T-cell (primary cell): Measurements from ENCODE around the gene C9orf152. TPM values are rescaled to one million over a fixed set of nuclear protein-coding genes. Genes with fewer than 3 reads are reported as not detected.
A peak's percentile ranks its signal among the peaks of the same experiment; 100 is the strongest.

ENCODE experiments used
- ATAC-seq, 4 experiments: fragments of 200-7000 bp in 3 of 4; fragments of 150-1000 bp in 1 of 4; cut with Tn5 transposase; replicated peaks in 1 of 4; 1 replicate in 3 of 4; 2 replicates in 1 of 4; pipeline ENCODE4 v1.10.0; 2021; ENCODE audit warnings: moderate library complexity in 3 of 4, mild to moderate bottlenecking in 2 of 4, moderate number of reproducible peaks in 1 of 4
- CTCF ChIA-PET, 2 donors: fragments of 300-600 bp; sonication (Branson Sonifier 250); formaldehyde crosslinking; loops; one replicate each; lab custom pipeline; 2022; ENCODE audit warnings: antibody characterized with exemption in 2 of 2; lab: Charles Lee
- POLR2A ChIA-PET, 2 donors: fragments of 300-600 bp; sonication (Branson Sonifier 250); formaldehyde crosslinking; loops; one replicate each; lab custom pipeline; 2022; ENCODE audit warnings: antibody characterized with exemption in 2 of 2; lab: Charles Lee
- DNase-seq, 35 experiments: peaks; one replicate each; pipeline versions ENCODE4 v3.0.0 to v3.0.0-alpha.2; 2013 to 2023
- H3K27ac ChIP-seq: one replicate; pipeline ENCODE4 v1.5.1; 2013; ENCODE audit warnings: low read length
- H3K27me3 ChIP-seq, 2 experiments: replicated peaks in 1 of 2; 1 replicate in 1 of 2; 2 replicates in 1 of 2; pipeline versions ENCODE4 v1.6.1 to v1.7.0; 2013; ENCODE audit warnings: low read length in 1 of 2, mixed read lengths in 1 of 2; ENCODE audit not compliant: control insufficient read depth in 2 of 2, insufficient read depth in 2 of 2; ENCODE audit errors: extremely low read depth in 1 of 2
- H3K36me3 ChIP-seq, 2 donors: 1 replicate in 1 of 2; 2 replicates in 1 of 2; pipeline versions ENCODE4 v1.6.1 to v1.7.0; 2013; ENCODE audit warnings: low read length in 1 of 2; ENCODE audit not compliant: control insufficient read depth in 2 of 2, insufficient read depth in 1 of 2; ENCODE audit errors: extremely low read depth in 1 of 2
- H3K4me1 ChIP-seq, 2 experiments: 1 replicate in 1 of 2; 2 replicates in 1 of 2; pipeline versions ENCODE4 v1.6.1 to v1.7.0; 2013; ENCODE audit warnings: low read length in 2 of 2, mixed read lengths in 1 of 2; ENCODE audit not compliant: insufficient read depth in 2 of 2, control insufficient read depth in 1 of 2; ENCODE audit errors: extremely low read depth in 1 of 2
- H3K4me3 ChIP-seq, 2 donors: 1 replicate in 1 of 2; 2 replicates in 1 of 2; pipeline versions ENCODE4 v1.5.1 to v1.7.0; 2013; ENCODE audit warnings: mild to moderate bottlenecking in 2 of 2, low read length in 1 of 2, moderate library complexity in 1 of 2; ENCODE audit not compliant: control insufficient read depth in 1 of 2; ENCODE audit errors: extremely low read depth in 1 of 2
- H3K9me3 ChIP-seq: 2 replicates; pipeline ENCODE4 v1.7.0; 2013
- H3K27ac Mint-ChIP-seq, 2 donors: one replicate each; pipeline ENCODE4 v1.8.0; 2020 to 2021; ENCODE audit warnings: mild to moderate bottlenecking in 2 of 2, mixed read lengths in 2 of 2
- H3K27me3 Mint-ChIP-seq, 2 donors: one replicate each; pipeline ENCODE4 v1.8.0; 2021 to 2022; ENCODE audit warnings: mixed read lengths in 2 of 2
- H3K36me3 Mint-ChIP-seq: one replicate; pipeline ENCODE4 v1.8.0; 2021; ENCODE audit warnings: mixed read lengths
- H3K4me1 Mint-ChIP-seq, 3 donors: one replicate each; pipeline ENCODE4 v1.8.0; 2020 to 2022; ENCODE audit warnings: mixed read lengths in 3 of 3, mild to moderate bottlenecking in 1 of 3
- H3K4me3 Mint-ChIP-seq, 3 donors: one replicate each; pipeline ENCODE4 v1.8.0; 2020 to 2022; ENCODE audit warnings: mild to moderate bottlenecking in 3 of 3, mixed read lengths in 3 of 3, moderate library complexity in 3 of 3
- H3K9me3 Mint-ChIP-seq, 3 donors: one replicate each; pipeline ENCODE4 v1.8.0; 2020 to 2022; ENCODE audit warnings: mixed read lengths in 3 of 3
- WGBS: methylation state at CpG from one replicate; pipeline ENCODE4 v1.1.5; 2013; ENCODE audit warnings: missing lambda C conversion rate; ENCODE audit not compliant: insufficient coverage; 5-methylcytosine and 5-hydroxymethylcytosine counted together
- total RNA-seq, 35 experiments: library from RNA in 6 of 35; stranded (reverse) in 6 of 35; fragments of 120-200 nt in 1 of 35; gene quantifications; one replicate each; pipeline versions ENCODE4 v1.2.1 to v1.2.4 and lab custom pipeline; 2013 to 2026

The C9orf152 gene
- total RNA-seq, 5 donors from 2014 or later (not counting 1 experiment from before 2014, with no cell fraction given), result 0.09 to 0.10 (median 0.09) TPM; not detected in 2

- H3K4me3 ChIP-seq, result no peak overlapping the region
- Mint-ChIP-seq H3K9me3 (no peaks in the 10 kb centered on the region), H3K4me1 (peaks cover 59 to 85% (median 64%) of the 10 kb centered on the region in 3 donors), H3K27ac (peak overlapping the region; percentile 80 to 83), H3K36me3 (peaks cover 30% of the 10 kb centered on the region), H3K4me3 (peak overlapping the region in 2 of 3 donors; percentile 31 to 61), H3K27me3 (no peaks in the 10 kb centered on the region)
- DNase-seq (peak in 29 of 35 experiments; percentile 5 to 67 (median 19)), ATAC-seq (peak; percentile 81 to 95 (median 89))
- H3K27ac ChIP-seq, result peak overlapping the region; percentile 2
- H3K9me3 ChIP-seq, result no peaks in the 10 kb centered on the region
- WGBS, result 8% methylated on average over 2 of the region's 4 CpGs
- H3K36me3 ChIP-seq, result no peaks in the 10 kb centered on the region
- POLR2A ChIA-PET, result no interaction called here
- CTCF ChIA-PET, result interaction anchor here (0.6 to 1.5 kb wide), 3 partner anchors 8 to 108 kb away, joined by 4 to 5 read pairs (median 4); no protein-coding TSS in a partner anchor
- no peaks in the 10 kb centered on the region for H3K27me3 ChIP-seq
- H3K4me1 ChIP-seq, result peaks cover 35 to 48% of the 10 kb centered on the region in 2 experiments
Observed at GRCh38 chr9:110156902-110157301, 51.1 kb downstream of the C9orf152 start.

- H3K4me1 Mint-ChIP-seq, result peaks cover 54 to 84% (median 64%) of the 10 kb centered on the region in 3 donors
- H3K36me3 Mint-ChIP-seq, result peaks cover 28% of the 10 kb centered on the region
- Histone ChIP-seq H3K4me1 (peaks cover 35 to 43% of the 10 kb centered on the region in 2 experiments), H3K4me3 (no peak overlapping the region), H3K36me3 (no peaks in the 10 kb centered on the region), H3K9me3 (no peaks in the 10 kb centered on the region), H3K27me3 (no peaks in the 10 kb centered on the region), H3K27ac (peak overlapping the region; percentile 2)
- DNase-seq, result no peak
- WGBS, result 13% methylated on average over 3 of the region's 9 CpGs
- H3K27ac Mint-ChIP-seq, result peak overlapping the region; percentile 80 to 83
- H3K9me3 Mint-ChIP-seq, result no peaks in the 10 kb centered on the region
- ChIA-PET CTCF (interaction anchor here (0.6 to 1.5 kb wide), 3 partner anchors 7 to 107 kb away, joined by 4 to 5 read pairs (median 4); no protein-coding TSS in a partner anchor), POLR2A (no interaction called here)
- H3K27me3 Mint-ChIP-seq, result no peaks in the 10 kb centered on the region
- no peak for ATAC-seq
- H3K4me3 Mint-ChIP-seq, result peak overlapping the region in 2 of 3 donors; percentile 32 to 61
Observed at GRCh38 chr9:110156416-110156815, 51.5 kb downstream of the C9orf152 start.

GRCh38 chr9:110155751-110156150 lies 52.2 kb downstream of the C9orf152 start:
- peaks cover 28 to 42% of the 10 kb centered on the region in 2 experiments for H3K4me1 ChIP-seq
- H3K27ac Mint-ChIP-seq, result peak overlapping the region; percentile 71 to 83
- H3K36me3 ChIP-seq, result no peaks in the 10 kb centered on the region
- no peaks in the 10 kb centered on the region for H3K27me3 ChIP-seq
- H3K4me3 Mint-ChIP-seq, result peak overlapping the region in 1 of 3 donors; percentile 61
- WGBS, result no CpG with 5 or more reads among the region's 3 CpGs
- DNase-seq, result no peak
- H3K9me3 Mint-ChIP-seq, result no peaks in the 10 kb centered on the region
- POLR2A ChIA-PET, result no interaction called here
- H3K27me3 Mint-ChIP-seq, result no peaks in the 10 kb centered on the region
- peak overlapping the region; percentile 2 for H3K27ac ChIP-seq
- peaks cover 22% of the 10 kb centered on the region for H3K36me3 Mint-ChIP-seq
- CTCF ChIA-PET, result no interaction called here
- H3K4me1 Mint-ChIP-seq, result peaks cover 54 to 84% (median 64%) of the 10 kb centered on the region in 3 donors
- H3K9me3 ChIP-seq, result no peaks in the 10 kb centered on the region
- no peak overlapping the region for H3K4me3 ChIP-seq
- ATAC-seq, result no peak

GRCh38 chr9:110153431-110153830 lies 54.5 kb downstream of the C9orf152 start:
- CTCF ChIA-PET, result interaction anchor here in 1 of 2 donors (0.5 to 1.0 kb wide), 2 partner anchors 24 to 96 kb away, joined by 3 read pairs; no protein-coding TSS in a partner anchor
- Histone ChIP-seq H3K4me1 (peaks cover 34 to 61% of the 10 kb centered on the region in 2 experiments), H3K9me3 (no peaks in the 10 kb centered on the region), H3K27ac (no peak overlapping the region), H3K27me3 (no peaks in the 10 kb centered on the region), H3K36me3 (no peaks in the 10 kb centered on the region), H3K4me3 (no peak overlapping the region)
- POLR2A ChIA-PET, result no interaction called here
- ATAC-seq (no peak), DNase-seq (no peak)
- H3K27ac Mint-ChIP-seq, result no peak overlapping the region
- H3K36me3 Mint-ChIP-seq, result peaks cover 10% of the 10 kb centered on the region
- H3K9me3 Mint-ChIP-seq, result peaks cover 0 to 6% (median 0%) of the 10 kb centered on the region in 3 donors
- no peak overlapping the region for H3K4me3 Mint-ChIP-seq
- WGBS, result no CpG with 5 or more reads among the region's 2 CpGs
- peaks cover 71 to 87% (median 74%) of the 10 kb centered on the region in 3 donors for H3K4me1 Mint-ChIP-seq
- H3K27me3 Mint-ChIP-seq, result no peaks in the 10 kb centered on the region

- ATAC-seq (no peak), DNase-seq (peak in 2 of 35 experiments; percentile 11 to 64)
- Mint-ChIP-seq H3K27ac (no peak overlapping the region), H3K36me3 (peaks cover 10% of the 10 kb centered on the region), H3K27me3 (no peaks in the 10 kb centered on the region), H3K4me1 (peaks cover 71 to 88% (median 74%) of the 10 kb centered on the region in 3 donors), H3K9me3 (peaks cover 0 to 6% (median 0%) of the 10 kb centered on the region in 3 donors), H3K4me3 (no peak overlapping the region)
- H3K36me3 ChIP-seq, result no peaks in the 10 kb centered on the region
- no peaks in the 10 kb centered on the region for H3K9me3 ChIP-seq
- CTCF ChIA-PET, result interaction anchor here (0.5 to 2.0 kb wide), 5 partner anchors 25 to 250 kb away, joined by 3 to 9 read pairs (median 4); no protein-coding TSS in a partner anchor
- no peak overlapping the region for H3K4me3 ChIP-seq
- POLR2A ChIA-PET, result no interaction called here
- peaks cover 30 to 55% of the 10 kb centered on the region in 2 experiments for H3K4me1 ChIP-seq
- 50% methylated on average over 1 of the region's 3 CpGs for WGBS
- H3K27ac ChIP-seq, result no peak overlapping the region
- no peaks in the 10 kb centered on the region for H3K27me3 ChIP-seq
Observed at GRCh38 chr9:110152704-110153374, 55.1 kb downstream of the C9orf152 start.
